Sigmoid colon (tissue), 7 donors: ENCODE results near the gene MYT1. TPM values are rescaled to one million over a fixed set of nuclear protein-coding genes. Genes with fewer than 3 reads are reported as not detected.

Source experiments
- DNase-seq: peaks from one replicate; pipeline ENCODE4 v3.0.0-alpha.2; 2019
- H3K27ac ChIP-seq, 4 donors: fragments of 200-600 bp; sonication (generic); one replicate each; pipeline ENCODE4 v1.5.1; 2016 to 2019; ENCODE audit warnings: mild to moderate bottlenecking in 1 of 4
- H3K27me3 ChIP-seq, 3 donors: fragments of 200-600 bp; sonication (generic); one replicate each; pipeline ENCODE4 v1.5.1; 2019; ENCODE audit warnings: mild to moderate bottlenecking in 1 of 3
- H3K36me3 ChIP-seq, 4 donors: fragments of 200-600 bp; sonication (generic); one replicate each; pipeline ENCODE4 v1.5.1; 2016 to 2019
- H3K4me1 ChIP-seq, 4 donors: fragments of 200-600 bp; sonication (generic); one replicate each; pipeline ENCODE4 v1.5.1; 2017 to 2019
- H3K4me3 ChIP-seq, 4 donors: fragments of 200-600 bp; sonication (generic); one replicate each; pipeline ENCODE4 v1.5.1; 2017 to 2019; ENCODE audit warnings: mild to moderate bottlenecking in 2 of 4, moderate library complexity in 1 of 4
- H3K9me3 ChIP-seq, 4 donors: fragments of 200-600 bp in 3 of 4; sonication (generic) in 3 of 4; one replicate each; pipeline versions ENCODE4 v1.5.1 to v1.6.1; 2013 to 2019
- EP300 ChIP-seq, 4 donors: sonication (generic); formaldehyde crosslinking; IDR thresholded peaks; one replicate each; pipeline ENCODE4 v1.6.1; 2017; ENCODE audit warnings: antibody characterized with exemption in 4 of 4
- POLR2A ChIP-seq, 2 donors: fragments of 450-650 bp; IDR thresholded peaks; one replicate each; pipeline ENCODE4 v1.6.1; 2016; ENCODE audit warnings: antibody characterized with exemption in 2 of 2, mild to moderate bottlenecking in 2 of 2, moderate library complexity in 2 of 2
- POLR2AphosphoS5 ChIP-seq, 4 donors: sonication (generic); formaldehyde crosslinking; IDR thresholded peaks; one replicate each; pipeline ENCODE4 v1.6.1; 2017; ENCODE audit warnings: antibody characterized with exemption in 4 of 4
- WGBS, 2 donors: extraction: QIAGEN DNeasy Blood & Tissue Kit; methylation state at CpG; one replicate each; pipeline ENCODE4 v1.1.7; 2013; 5-methylcytosine and 5-hydroxymethylcytosine counted together
- intact Hi-C: fragments of 100-400 bp; cut with DNase I; formaldehyde crosslinking; loops from one replicate; pipeline ENCODE4 v1.15.1; 2023
- polyA plus RNA-seq, 3 donors: library from polyadenylated mRNA; stranded (reverse); fragments of 200-250 nt; gene quantifications; one replicate each; pipeline ENCODE4 v1.2.3, GENCODE V29; 2013
- total RNA-seq, 4 donors: library from RNA; depleted of rRNA; stranded (reverse); fragments of >200 nt; gene quantifications; one replicate each; pipeline ENCODE4 v1.1.0, GENCODE V29; 2016
- TF ChIP-seq, protein P1 (sequence below), 4 experiments: fragments of 450-650 bp in 3 of 4; fragments of 200-600 bp in 1 of 4; IDR thresholded peaks; one replicate each; pipeline ENCODE4 v1.5.1; 2016 to 2019; ENCODE audit warnings: antibody characterized with exemption in 4 of 4, mild to moderate bottlenecking in 3 of 4, moderate library complexity in 2 of 4
- donor health status: healthy with polysubstance abuse.
- donor health status: Bipolar disorder and iron deficiency.
- donor health status: healthy.

Gene MYT1
- total and polyA plus RNA-seq, 7 donors, result under 0.01 to 1.1 (median 0.27) TPM; not detected in 2

DNA sequence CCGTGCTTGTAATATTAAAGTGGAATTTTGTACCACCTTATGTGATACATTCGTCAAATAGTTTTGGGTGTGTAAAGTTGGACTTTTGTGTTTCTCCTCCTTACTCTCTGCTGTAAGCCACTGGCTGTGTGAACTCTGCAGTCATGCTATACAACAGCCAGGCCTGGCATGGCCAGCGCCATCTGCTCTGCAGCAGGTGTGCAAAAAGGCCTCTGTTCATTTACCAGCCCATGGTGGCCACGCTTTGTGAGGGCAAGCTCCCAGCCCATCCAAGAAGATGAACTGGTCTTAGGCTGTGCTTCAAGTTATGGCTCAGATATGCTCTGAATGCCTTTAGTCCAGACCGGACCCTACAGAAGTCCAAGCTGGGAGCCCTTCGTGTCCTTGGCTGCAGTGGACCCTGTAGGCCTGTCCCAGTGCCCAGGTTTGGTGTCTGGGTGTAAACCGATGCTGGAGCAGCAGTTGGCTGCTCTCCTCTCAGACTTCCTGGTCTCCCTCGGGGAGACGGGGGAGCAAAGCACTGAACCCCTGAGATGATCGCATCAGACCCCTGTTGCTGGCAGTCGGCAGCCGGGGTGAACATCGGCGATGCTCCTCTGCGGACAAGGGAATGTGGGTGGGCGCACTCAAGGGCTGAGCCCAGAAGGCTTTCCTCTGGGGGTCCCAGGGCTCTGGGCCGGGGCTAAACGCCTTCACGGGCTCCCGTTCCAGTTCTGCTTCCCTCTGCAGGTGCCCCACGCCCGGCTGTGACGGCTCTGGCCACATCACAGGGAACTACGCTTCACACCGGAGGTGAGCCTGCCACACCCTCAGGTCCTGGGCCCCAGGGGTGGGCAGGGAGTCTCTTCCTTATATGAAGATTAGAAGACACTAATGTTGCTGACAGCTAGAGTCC lies 62.7 kb downstream of the MYT1 start:
- 64 to 82% methylated on average over 25 of the region's 25 CpGs for WGBS, 2 donors
- no peak overlapping the region for H3K4me3 ChIP-seq
- H3K9me3 ChIP-seq, result no peaks in the 10 kb centered on the region
- no peak overlapping the region for H3K27ac ChIP-seq
- no peaks in the 10 kb centered on the region for H3K27me3 ChIP-seq
- no peak for TF ChIP-seq POLR2AphosphoS5 (IDR thresholded peaks at IDR 0.05)
- TF ChIP-seq POLR2A (IDR thresholded peaks at IDR 0.05), result no peak
- TF ChIP-seq, protein P1, sequence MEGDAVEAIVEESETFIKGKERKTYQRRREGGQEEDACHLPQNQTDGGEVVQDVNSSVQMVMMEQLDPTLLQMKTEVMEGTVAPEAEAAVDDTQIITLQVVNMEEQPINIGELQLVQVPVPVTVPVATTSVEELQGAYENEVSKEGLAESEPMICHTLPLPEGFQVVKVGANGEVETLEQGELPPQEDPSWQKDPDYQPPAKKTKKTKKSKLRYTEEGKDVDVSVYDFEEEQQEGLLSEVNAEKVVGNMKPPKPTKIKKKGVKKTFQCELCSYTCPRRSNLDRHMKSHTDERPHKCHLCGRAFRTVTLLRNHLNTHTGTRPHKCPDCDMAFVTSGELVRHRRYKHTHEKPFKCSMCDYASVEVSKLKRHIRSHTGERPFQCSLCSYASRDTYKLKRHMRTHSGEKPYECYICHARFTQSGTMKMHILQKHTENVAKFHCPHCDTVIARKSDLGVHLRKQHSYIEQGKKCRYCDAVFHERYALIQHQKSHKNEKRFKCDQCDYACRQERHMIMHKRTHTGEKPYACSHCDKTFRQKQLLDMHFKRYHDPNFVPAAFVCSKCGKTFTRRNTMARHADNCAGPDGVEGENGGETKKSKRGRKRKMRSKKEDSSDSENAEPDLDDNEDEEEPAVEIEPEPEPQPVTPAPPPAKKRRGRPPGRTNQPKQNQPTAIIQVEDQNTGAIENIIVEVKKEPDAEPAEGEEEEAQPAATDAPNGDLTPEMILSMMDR (IDR thresholded peaks at IDR 0.05), result no peak
- TF ChIP-seq EP300 (IDR thresholded peaks at IDR 0.05), result no peak
- intact Hi-C loops, result no loop called here
- peaks cover 0 to 10% (median 4%) of the 10 kb centered on the region in 4 donors for H3K4me1 ChIP-seq
- no peaks in the 10 kb centered on the region for H3K36me3 ChIP-seq
- no peak for DNase-seq

- H3K36me3 ChIP-seq, result no peaks in the 10 kb centered on the region
- intact Hi-C loops, result no loop called here
- no peak overlapping the region for H3K4me3 ChIP-seq
- no peak overlapping the region for H3K27ac ChIP-seq
- no peaks in the 10 kb centered on the region for H3K9me3 ChIP-seq
- DNase-seq, result no peak
- no peak for TF ChIP-seq POLR2AphosphoS5 (IDR thresholded peaks at IDR 0.05)
- TF ChIP-seq POLR2A (IDR thresholded peaks at IDR 0.05), result no peak
- no peak for TF ChIP-seq EP300 (IDR thresholded peaks at IDR 0.05)
- TF ChIP-seq, protein P1 (IDR thresholded peaks at IDR 0.05), result no peak
- H3K4me1 ChIP-seq, result peaks cover 0 to 10% (median 4%) of the 10 kb centered on the region in 4 donors
- H3K27me3 ChIP-seq, result no peaks in the 10 kb centered on the region
- 86 to 92% methylated on average over 8 of the region's 8 CpGs for WGBS, 2 donors
Measured at GRCh38 chr20:64228086-64228653, 63.9 kb downstream of the MYT1 start.

DNA sequence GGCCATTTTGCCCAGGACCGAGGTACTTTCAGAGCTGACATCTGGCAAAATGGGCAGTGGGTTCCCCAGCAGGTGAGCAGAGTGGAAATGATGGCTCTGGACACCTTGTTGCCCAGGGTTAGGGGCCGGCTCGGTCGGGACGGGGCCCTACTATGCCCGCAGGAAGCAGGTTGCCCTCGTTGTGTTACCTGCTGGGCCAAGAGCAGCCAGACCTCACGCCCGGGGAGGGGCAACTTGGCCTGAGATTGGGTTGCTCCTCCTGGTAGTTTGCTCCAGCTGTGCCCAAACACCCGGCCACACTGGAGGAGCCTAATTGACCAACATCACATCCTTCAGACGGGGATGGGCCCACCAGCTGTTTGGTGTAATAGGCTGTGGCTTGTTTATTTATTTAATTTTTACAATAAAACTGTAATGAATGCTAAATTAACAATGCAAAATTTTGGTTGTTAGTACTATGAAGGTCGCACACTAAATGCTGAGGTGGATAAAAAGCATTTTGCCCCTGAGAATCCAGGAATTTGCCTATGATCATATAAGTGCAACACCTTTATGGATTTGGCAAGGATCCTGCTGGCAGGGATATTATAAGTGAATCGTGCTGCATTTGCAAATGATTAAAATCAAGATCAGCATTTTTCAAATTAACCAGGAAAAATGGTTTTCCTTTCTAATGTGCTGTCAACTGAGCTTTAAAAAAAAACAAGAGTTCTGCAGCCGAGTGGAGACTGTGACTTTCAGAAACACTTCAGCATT lies 64.7 kb downstream of the MYT1 start:
- H3K27me3 ChIP-seq, result no peaks in the 10 kb centered on the region
- intact Hi-C loops, result no loop called here
- no peaks in the 10 kb centered on the region for H3K36me3 ChIP-seq
- TF ChIP-seq POLR2A (IDR thresholded peaks at IDR 0.05), result no peak
- no peak for TF ChIP-seq EP300 (IDR thresholded peaks at IDR 0.05)
- no peak for TF ChIP-seq POLR2AphosphoS5 (IDR thresholded peaks at IDR 0.05)
- TF ChIP-seq, protein P1 (IDR thresholded peaks at IDR 0.05), result no peak
- no peak for DNase-seq
- no peaks in the 10 kb centered on the region for H3K9me3 ChIP-seq
- peaks cover 0 to 3% (median under 1%) of the 10 kb centered on the region in 4 donors for H3K4me1 ChIP-seq
- H3K27ac ChIP-seq, result no peak overlapping the region
- WGBS, 2 donors, result 21 to 70% methylated on average over 14 of the region's 14 CpGs
- no peak overlapping the region for H3K4me3 ChIP-seq

DNA sequence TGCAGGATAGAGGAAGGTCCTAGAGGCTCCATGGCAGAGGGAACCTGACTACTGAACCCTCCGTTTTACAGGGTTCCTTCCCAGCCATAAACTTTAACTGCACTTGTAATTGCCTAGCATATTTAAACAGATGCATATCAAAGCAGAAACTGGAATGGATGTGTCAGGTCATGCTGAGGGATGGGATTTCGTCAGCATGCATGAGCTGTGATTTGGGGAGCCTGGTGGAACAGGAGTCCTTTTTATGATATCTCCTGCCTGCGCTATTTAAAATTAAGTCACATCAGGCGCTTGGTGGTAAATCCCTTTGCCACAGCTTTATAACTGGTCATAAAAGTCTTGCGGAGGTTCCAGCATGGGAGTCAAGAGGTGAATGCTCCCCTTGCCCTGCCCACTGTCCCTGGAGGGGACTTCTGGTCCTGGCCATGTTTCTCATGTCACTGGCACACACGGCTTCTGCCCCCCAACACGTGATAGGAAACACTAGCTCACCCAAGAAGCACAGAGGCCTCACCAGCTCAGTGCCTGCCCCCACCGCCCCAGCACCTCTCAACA lies 65.3 kb downstream of the MYT1 start:
- H3K4me3 ChIP-seq, result no peak overlapping the region
- 16 to 56% methylated on average over 8 of the region's 8 CpGs for WGBS, 2 donors
- no peak overlapping the region for H3K27ac ChIP-seq
- intact Hi-C loops, result no loop called here
- no peaks in the 10 kb centered on the region for H3K4me1 ChIP-seq
- H3K27me3 ChIP-seq, result no peaks in the 10 kb centered on the region
- H3K36me3 ChIP-seq, result no peaks in the 10 kb centered on the region
- no peaks in the 10 kb centered on the region for H3K9me3 ChIP-seq
- no peak for DNase-seq
- no peak for TF ChIP-seq POLR2A (IDR thresholded peaks at IDR 0.05)
